Measurements from ENCODE around the gene TMEM51.

DNA sequence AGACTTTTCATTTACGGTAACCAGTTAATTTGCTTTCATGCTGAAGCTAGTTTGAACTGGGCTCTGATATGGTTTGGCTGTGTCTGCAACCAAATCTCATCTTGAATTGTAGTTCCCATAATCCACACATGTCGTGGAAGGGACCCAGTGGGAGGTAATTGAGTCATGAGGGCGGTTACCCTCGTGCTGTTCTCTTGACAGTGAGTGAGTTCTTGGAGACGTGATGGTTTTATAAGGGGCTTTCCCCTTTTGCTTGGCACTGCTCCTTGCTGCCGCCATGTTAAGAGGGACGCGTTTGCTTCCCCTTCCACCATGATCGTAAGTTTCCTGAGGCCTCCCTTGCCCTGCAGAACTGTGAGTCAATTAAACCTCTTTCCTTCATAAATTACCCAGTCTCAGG, 83.2 kb downstream of the TMEM51 start:
- no peak for TF ChIP-seq POLR2A (IDR thresholded peaks at IDR 0.05)
- TF ChIP-seq, protein P1, sequence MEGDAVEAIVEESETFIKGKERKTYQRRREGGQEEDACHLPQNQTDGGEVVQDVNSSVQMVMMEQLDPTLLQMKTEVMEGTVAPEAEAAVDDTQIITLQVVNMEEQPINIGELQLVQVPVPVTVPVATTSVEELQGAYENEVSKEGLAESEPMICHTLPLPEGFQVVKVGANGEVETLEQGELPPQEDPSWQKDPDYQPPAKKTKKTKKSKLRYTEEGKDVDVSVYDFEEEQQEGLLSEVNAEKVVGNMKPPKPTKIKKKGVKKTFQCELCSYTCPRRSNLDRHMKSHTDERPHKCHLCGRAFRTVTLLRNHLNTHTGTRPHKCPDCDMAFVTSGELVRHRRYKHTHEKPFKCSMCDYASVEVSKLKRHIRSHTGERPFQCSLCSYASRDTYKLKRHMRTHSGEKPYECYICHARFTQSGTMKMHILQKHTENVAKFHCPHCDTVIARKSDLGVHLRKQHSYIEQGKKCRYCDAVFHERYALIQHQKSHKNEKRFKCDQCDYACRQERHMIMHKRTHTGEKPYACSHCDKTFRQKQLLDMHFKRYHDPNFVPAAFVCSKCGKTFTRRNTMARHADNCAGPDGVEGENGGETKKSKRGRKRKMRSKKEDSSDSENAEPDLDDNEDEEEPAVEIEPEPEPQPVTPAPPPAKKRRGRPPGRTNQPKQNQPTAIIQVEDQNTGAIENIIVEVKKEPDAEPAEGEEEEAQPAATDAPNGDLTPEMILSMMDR (IDR thresholded peaks at IDR 0.05), result no peak

All from tibial nerve (tissue), 3 donors.